ENCODE measurements around the gene COQ2. TPM values are rescaled to one million over a fixed set of nuclear protein-coding genes. Genes with fewer than 3 reads are reported as not detected.

The COQ2 gene
- total and polyA plus RNA-seq, 2 of the 13 experiments (the other 11 are each of a cell fraction or from before 2014, with no cell fraction given), result 10.1 to 17.3 TPM

DNA sequence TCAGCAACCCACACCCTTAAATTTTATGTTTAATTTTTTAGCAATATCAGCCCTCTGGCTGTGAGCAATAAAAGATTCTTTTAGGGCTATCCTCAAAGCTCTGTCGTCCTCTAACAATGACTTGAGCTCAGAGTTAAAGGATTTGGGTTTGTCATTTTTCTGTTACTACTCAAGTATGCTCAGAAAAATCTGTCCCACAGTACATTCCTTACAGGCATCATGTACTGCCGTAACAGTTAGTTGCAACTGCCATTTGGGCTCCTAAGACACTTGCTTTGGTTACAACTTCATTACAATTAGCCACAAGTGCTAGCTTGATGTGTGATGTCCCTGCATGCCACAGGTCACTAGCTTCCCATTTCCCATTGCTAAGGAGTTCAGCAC, 33.2 kb downstream of the COQ2 start:
- in situ Hi-C loops (cut with HindIII; ENCODE audit: extremely low pct_ligation_motif_present, low pct_unique_long_range_greater_than_20kb), result loop anchor here (10.0 kb wide), 1 partner anchor 177 kb away; no protein-coding TSS in a partner anchor
- Histone ChIP-seq H3K4me3 (replicated peaks in 1 of 3; ENCODE audit: insufficient read depth in 1 of 3, low read depth in 2 of 3, low read length in 3 of 3) (no peak overlapping the region), H3K9ac (ENCODE audit: insufficient read depth, low read depth, low read length) (no peak overlapping the region), H2AFZ (ENCODE audit: low read length) (no peak overlapping the region), H3K9me3 (ENCODE audit: low read length) (no peaks in the 10 kb centered on the region), H4K20me1 (ENCODE audit: insufficient read depth, low read length) (no peaks in the 10 kb centered on the region), H3K4me2 (ENCODE audit: low read depth, low read length) (no peak overlapping the region), H3K79me2 (ENCODE audit: insufficient read depth, low read length) (no peaks in the 10 kb centered on the region), H3K27me3 (ENCODE audit: control insufficient read depth in 1 of 2, insufficient read depth in 2 of 2, low read length in 2 of 2) (no peaks in the 10 kb centered on the region), H3K36me3 (replicated peaks in 1 of 2; ENCODE audit: control insufficient read depth in 1 of 2, insufficient read depth in 2 of 2, low read length in 2 of 2) (no peaks in the 10 kb centered on the region), H3K27ac (ENCODE audit: extremely low read length, insufficient read depth, low read length) (no peak overlapping the region), H3K4me1 (ENCODE audit: insufficient read depth, low read length) (no peaks in the 10 kb centered on the region)
- ATAC-seq (no peak), FAIRE-seq (no peak), DNase-seq (ENCODE audit: low spot score) (no peak)
- POLR2A ChIA-PET, result no interaction called here
- intact Hi-C loops (cut with micrococcal nuclease; ENCODE audit: unreplicated experiment), result no loop called here
- BruUV-seq (replicated peaks), result no TSS peak
- 73% methylated on average over 2 of the region's 2 CpGs for WGBS (ENCODE audit: low lambda C conversion rate)
- TF ChIP-seq ONECUT2 (CRISPR knock-in tag; IDR thresholded peaks at IDR 0.05), result no peak
- TF ChIP-seq CENPT (CRISPR knock-in tag; IDR thresholded peaks at IDR 0.05; ENCODE audit: low read depth), result no peak
- TF ChIP-seq KDM1A (CRISPR knock-in tag; IDR thresholded peaks at IDR 0.05), result no peak
- TF ChIP-seq, protein P1, sequence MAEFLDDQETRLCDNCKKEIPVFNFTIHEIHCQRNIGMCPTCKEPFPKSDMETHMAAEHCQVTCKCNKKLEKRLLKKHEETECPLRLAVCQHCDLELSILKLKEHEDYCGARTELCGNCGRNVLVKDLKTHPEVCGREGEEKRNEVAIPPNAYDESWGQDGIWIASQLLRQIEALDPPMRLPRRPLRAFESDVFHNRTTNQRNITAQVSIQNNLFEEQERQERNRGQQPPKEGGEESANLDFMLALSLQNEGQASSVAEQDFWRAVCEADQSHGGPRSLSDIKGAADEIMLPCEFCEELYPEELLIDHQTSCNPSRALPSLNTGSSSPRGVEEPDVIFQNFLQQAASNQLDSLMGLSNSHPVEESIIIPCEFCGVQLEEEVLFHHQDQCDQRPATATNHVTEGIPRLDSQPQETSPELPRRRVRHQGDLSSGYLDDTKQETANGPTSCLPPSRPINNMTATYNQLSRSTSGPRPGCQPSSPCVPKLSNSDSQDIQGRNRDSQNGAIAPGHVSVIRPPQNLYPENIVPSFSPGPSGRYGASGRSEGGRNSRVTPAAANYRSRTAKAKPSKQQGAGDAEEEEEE (CRISPR knock-in tag; IDR thresholded peaks at IDR 0.05; ENCODE audit: borderline replicate concordance), result no peak
- no peak for TF ChIP-seq ZNF660 (CRISPR knock-in tag; IDR thresholded peaks at IDR 0.05; ENCODE audit: borderline replicate concordance, low read depth)
- TF ChIP-seq, protein P2, sequence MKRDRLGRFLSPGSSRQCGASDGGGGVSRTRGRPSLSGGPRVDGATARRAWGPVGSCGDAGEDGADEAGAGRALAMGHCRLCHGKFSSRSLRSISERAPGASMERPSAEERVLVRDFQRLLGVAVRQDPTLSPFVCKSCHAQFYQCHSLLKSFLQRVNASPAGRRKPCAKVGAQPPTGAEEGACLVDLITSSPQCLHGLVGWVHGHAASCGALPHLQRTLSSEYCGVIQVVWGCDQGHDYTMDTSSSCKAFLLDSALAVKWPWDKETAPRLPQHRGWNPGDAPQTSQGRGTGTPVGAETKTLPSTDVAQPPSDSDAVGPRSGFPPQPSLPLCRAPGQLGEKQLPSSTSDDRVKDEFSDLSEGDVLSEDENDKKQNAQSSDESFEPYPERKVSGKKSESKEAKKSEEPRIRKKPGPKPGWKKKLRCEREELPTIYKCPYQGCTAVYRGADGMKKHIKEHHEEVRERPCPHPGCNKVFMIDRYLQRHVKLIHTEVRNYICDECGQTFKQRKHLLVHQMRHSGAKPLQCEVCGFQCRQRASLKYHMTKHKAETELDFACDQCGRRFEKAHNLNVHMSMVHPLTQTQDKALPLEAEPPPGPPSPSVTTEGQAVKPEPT (CRISPR knock-in tag; IDR thresholded peaks at IDR 0.05; ENCODE audit: low read depth), result no peak
- TF ChIP-seq ESRRA (CRISPR knock-in tag; IDR thresholded peaks at IDR 0.05; ENCODE audit: low read depth), result no peak
- no peak for TF ChIP-seq PTBP1 (IDR thresholded peaks at IDR 0.05; ENCODE audit: low read depth, low read length, poor library complexity, severe bottlenecking)
- no peak for TF ChIP-seq HDAC2 (CRISPR knock-in tag; IDR thresholded peaks at IDR 0.05)
- TF ChIP-seq, protein P3, sequence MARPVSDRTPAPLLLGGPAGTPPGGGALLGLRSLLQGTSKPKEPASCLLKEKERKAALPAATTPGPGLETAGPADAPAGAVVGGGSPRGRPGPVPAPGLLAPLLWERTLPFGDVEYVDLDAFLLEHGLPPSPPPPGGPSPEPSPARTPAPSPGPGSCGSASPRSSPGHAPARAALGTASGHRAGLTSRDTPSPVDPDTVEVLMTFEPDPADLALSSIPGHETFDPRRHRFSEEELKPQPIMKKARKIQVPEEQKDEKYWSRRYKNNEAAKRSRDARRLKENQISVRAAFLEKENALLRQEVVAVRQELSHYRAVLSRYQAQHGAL (CRISPR knock-in tag; IDR thresholded peaks at IDR 0.05; ENCODE audit: not compliant biosample characterization), result no peak
- TF ChIP-seq THYN1 (CRISPR knock-in tag; IDR thresholded peaks at IDR 0.05; ENCODE audit: borderline replicate concordance, low read depth), result no peak
- no peak for TF ChIP-seq ZIK1 (CRISPR knock-in tag; IDR thresholded peaks at IDR 0.05; ENCODE audit: borderline replicate concordance, low read depth)
- TF ChIP-seq XBP1 (CRISPR knock-in tag; IDR thresholded peaks at IDR 0.05), result no peak
- TF ChIP-seq HNF4G (IDR thresholded peaks at IDR 0.05; ENCODE audit: borderline replicate concordance, low read depth, low read length), result no peak
- no peak for TF ChIP-seq HNF4G (CRISPR knock-in tag; IDR thresholded peaks at IDR 0.05; ENCODE audit: borderline replicate concordance, low read depth)
- TF ChIP-seq HMG20A (CRISPR knock-in tag; IDR thresholded peaks at IDR 0.05; ENCODE audit: borderline replicate concordance), result no peak
- TF ChIP-seq, protein P4, sequence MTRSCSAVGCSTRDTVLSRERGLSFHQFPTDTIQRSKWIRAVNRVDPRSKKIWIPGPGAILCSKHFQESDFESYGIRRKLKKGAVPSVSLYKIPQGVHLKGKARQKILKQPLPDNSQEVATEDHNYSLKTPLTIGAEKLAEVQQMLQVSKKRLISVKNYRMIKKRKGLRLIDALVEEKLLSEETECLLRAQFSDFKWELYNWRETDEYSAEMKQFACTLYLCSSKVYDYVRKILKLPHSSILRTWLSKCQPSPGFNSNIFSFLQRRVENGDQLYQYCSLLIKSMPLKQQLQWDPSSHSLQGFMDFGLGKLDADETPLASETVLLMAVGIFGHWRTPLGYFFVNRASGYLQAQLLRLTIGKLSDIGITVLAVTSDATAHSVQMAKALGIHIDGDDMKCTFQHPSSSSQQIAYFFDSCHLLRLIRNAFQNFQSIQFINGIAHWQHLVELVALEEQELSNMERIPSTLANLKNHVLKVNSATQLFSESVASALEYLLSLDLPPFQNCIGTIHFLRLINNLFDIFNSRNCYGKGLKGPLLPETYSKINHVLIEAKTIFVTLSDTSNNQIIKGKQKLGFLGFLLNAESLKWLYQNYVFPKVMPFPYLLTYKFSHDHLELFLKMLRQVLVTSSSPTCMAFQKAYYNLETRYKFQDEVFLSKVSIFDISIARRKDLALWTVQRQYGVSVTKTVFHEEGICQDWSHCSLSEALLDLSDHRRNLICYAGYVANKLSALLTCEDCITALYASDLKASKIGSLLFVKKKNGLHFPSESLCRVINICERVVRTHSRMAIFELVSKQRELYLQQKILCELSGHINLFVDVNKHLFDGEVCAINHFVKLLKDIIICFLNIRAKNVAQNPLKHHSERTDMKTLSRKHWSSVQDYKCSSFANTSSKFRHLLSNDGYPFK (CRISPR knock-in tag; IDR thresholded peaks at IDR 0.05; ENCODE audit: borderline replicate concordance), result no peak
- TF ChIP-seq KAT2B (IDR thresholded peaks at IDR 0.05; ENCODE audit: borderline replicate concordance, low read depth, low read length), result no peak
- CTCF ChIA-PET (ENCODE audit: low intra/inter-chr PET ratio, low total read pairs), result interaction anchor here (2.7 kb wide), 1 partner anchor 177 kb away, joined by 13 read pairs; no protein-coding TSS in a partner anchor

Measured in HepG2 (cell line).